Midbrain (tissue), 1 donor: ENCODE measurements around the gene KIAA1755.

Experiments used
- DNase-seq: peaks from one replicate; lab custom pipeline; 2025; lab: John Stamatoyannopoulos, UW

KIAA1755 gene, protein sequence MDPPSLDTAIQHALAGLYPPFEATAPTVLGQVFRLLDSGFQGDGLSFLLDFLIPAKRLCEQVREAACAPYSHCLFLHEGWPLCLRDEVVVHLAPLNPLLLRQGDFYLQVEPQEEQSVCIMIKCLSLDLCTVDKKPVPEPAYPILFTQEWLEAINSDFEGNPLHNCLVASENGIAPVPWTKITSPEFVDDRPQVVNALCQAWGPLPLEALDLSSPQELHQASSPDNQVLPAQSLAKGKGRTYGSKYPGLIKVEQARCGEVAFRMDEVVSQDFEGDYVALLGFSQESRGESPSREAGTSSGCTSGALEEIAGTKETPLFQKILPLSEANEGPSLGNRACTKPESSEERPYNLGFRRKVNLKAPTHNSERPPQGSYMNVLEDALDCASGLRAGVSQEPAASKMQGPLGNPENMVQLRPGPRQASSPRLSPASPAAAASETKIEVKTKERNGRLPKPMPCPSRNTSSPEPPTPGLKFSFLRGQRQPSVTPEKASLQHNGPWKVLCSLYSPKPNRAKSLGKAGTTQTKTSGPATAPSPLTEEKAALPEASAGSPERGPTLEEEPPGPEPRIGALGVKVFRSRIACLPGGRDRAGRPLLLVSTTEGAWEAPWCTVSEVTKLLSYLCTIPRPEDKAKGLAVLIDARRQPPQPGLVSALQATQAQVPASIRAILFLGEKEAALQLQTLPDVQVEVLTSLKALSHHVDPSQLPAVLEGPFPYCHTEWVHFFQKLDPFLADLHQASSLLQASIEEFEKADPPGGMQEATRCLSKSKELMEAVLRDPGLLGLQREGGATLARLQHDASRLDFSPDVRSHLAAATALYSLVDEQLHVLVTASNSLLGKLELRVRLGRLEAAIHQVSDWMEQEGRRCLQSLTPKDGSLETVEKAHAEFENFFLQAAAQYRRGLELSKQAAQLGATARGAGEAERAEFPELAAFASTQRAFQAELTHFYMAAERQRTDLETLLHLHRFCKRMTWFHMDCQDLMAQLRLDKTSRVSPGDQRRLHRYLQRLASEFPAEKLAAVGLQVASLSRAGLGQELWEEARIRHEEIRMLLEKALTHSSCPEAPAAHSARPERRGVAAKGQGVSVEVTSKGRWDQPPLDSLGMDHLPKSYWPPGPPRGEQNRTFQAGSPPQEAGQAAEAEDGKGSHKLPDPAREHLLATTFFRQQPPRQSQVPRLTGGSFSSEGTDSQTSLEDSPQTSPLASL

GRCh38 chr20:38260378-38261053 lies at the start of gene KIAA1755:
Gene KIAA1755 (minus strand): TSS chr20:38260735. CDS start chr20:38260500, 235 bp downstream.
- DNase-seq: peak; percentile 82

DNA sequence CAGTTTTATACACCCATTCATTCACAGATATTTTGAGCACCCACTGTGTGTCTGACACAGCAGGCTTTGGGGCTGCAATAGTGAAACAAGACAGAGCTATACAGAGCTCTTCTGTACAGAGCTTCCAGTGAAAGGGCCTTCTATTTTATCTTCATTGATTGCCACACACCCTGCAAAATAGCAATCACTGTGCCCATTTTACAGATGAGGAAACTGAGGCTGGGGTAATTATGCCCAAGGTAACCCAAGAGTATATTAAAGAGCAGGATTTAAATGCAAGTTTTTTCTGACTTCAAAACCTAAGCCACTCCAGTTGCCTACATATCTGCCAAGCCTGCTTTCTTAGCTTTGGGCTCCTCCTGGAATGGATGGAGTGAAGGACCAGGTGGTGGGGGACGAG lies 47.9 kb upstream of the KIAA1755 start:
- no peak for DNase-seq

GRCh38 chr20:38308047-38308438 lies 47.5 kb upstream of the KIAA1755 start:
- DNase-seq: no peak

- no peak for DNase-seq
Measured at GRCh38 chr20:38307371-38308046, 47.0 kb upstream of the KIAA1755 start.

DNA sequence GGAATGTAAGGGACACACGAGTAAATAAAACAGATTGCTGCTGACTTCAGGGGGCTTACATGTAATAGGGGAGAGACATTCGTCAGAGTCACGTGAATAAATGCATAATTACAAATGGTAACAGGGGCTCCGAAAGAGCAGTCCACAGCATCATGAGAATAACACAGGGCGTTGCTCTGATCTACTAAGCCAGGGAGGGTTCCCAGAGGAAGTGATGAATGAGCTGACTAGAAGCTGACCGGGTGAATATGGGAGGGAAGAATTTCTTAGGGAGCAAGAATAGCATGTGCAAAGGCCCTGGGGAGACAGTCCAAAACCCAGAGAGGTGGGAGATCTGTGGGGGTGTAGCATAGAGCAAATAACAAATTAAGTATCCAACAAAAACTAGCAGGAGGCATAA lies 45.8 kb upstream of the KIAA1755 start:
- no peak for DNase-seq

DNA sequence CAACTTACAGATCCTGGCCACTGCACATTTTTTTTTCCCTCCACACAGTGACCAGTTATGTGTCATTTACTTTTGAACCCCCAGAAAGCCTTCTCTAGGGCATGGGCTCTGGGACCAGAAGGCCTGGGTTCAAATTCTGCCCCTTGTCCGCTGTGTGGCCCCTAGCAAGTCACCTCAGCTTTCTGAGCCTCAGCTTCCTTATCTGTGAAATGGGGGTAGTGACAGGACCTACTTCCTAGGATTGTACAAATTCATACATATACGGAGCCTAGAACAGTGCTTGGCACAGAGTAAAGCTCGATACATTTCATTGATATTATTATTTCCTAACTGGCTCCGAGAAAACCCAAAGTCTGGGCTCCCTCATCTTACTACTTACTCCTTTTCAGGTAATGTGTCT lies 45.0 kb upstream of the KIAA1755 start:
- no peak for DNase-seq

- peak; percentile 9 for DNase-seq
Measured at GRCh38 chr20:38304845-38305447, 44.4 kb upstream of the KIAA1755 start.

DNA sequence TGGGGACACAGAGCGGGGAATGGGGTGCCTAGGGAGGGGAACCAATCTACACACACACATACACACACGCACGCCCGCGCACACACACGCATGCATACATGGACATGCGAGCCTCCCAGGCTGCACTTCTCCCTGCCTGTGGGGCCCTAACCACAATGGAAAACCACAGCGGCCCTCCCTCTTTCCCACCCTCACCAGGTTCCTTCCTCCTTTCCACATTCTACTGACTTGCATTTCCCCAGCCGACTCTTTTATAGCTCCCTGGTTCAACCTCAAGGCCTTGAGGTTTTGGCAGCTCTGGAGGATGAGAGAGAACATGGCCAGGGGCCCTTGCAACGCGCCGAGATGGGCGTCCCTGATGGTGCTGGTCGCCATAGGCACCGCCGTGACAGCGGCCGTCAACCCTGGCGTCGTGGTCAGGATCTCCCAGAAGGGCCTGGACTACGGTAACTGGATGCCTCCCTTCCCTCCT lies 43.4 kb upstream of the KIAA1755 start, which contains the start of gene BPI:
BPI (plus strand) TSS at position 249 of the 472 bp plus-strand sequence; CDS start at position 317, 68 bp downstream.
- no peak for DNase-seq

DNA sequence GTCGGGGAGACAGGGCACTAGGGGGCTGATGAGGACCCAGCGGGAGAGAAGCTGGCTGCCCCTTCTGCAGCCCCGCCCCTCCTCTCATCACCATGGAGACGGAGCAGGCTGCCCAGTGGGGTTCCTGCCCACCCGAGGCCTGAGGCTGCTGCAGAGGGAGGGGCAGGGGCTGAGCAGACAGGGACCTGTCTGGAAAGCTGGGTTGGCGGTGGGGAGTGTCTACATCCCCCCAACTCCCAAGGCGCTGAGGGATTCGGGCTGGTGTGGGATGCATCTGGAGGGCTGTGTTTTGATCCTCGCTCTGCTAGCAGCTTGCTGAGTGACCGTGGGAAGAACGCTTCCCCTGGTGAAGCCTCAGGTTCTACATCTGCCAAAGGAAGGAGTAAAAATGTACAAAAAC lies 42.3 kb upstream of the KIAA1755 start:
- DNase-seq: no peak

GRCh38 chr20:38301309-38301708 lies 40.8 kb upstream of the KIAA1755 start:
- no peak for DNase-seq

- no peak for DNase-seq
Measured at GRCh38 chr20:38300438-38300837, 39.9 kb upstream of the KIAA1755 start.

DNA sequence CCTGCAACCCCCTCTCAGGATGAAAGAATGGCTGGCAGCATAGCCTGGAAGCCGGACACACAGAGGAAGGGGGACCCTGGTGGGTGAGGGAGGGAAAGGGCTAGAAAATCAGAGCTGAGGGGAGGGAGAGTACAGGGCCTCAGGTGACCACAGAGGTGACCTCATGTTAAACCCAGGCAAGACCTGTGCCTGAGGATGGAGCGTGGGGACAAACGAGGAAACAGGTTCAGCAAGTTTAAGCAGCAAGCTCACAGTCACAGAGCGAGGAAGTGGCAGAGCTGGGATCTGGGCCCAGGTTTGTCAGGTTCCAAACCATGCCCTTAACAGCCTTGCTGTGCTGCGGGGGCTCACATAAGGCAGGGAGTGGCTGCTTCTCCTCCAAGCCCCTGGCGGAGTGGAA lies 39.4 kb upstream of the KIAA1755 start:
- no peak for DNase-seq

DNA sequence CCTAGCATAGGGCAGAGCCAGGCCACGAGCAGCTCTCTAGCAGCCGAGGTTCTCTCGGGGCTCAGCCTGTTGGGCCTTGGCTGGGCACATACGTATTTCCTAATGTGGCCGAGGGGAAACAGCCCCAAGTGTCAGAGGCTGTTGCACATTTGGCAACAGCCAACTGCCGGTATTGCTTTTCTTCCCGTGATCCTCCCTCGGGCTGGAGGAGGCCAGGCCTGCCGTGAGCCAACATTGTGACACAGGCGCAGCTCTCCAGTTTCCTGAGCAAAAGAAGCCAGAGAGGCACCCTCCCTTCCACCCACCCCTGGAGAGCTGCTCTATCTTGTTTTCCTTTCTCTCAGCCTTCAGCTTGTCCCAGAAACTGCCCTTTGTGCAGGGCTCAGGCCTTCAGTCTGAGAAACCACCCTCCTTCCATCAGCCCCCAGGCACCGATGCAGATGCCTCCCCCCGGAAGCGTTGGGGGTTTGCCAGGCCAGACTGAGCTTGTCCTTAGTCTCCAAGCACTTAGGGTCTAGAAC lies 38.3 kb upstream of the KIAA1755 start:
- peak; percentile 41 for DNase-seq

DNA sequence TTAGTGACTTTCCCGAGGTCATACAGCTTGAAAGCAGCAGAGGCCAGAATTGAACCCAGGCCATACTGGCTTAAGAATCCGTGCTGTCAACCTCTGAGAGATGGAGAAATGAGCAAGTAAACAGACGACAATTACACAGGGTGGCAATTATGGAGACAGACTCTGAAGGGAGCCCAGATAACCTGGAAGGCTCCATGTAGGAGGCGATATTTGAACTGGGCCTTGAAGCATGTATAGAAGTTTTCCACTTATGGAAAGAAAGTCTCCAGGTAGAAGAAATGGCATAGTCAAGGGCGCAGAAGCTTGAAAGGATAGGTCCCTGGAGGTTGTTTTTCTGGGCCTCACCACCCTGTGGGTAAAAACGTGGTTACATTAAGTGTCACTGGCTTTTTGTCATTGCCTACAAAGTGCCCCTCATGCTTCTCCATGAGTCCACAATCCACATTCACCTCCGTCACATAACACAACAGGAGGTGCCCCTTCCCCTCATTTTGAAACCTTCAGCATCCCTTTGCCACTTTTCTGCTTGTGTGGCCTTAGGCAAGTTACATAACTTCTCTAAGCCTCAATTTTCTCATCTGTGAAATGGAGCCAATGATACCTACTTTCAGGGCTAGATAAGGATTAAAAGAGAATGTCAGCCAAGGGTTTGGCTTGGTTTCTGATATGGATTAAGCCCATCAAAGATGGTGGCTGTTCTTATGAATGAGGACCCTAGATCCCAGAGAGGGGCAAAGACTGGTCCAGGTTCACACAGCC lies 37.6 kb upstream of the KIAA1755 start:
- no peak for DNase-seq

DNA sequence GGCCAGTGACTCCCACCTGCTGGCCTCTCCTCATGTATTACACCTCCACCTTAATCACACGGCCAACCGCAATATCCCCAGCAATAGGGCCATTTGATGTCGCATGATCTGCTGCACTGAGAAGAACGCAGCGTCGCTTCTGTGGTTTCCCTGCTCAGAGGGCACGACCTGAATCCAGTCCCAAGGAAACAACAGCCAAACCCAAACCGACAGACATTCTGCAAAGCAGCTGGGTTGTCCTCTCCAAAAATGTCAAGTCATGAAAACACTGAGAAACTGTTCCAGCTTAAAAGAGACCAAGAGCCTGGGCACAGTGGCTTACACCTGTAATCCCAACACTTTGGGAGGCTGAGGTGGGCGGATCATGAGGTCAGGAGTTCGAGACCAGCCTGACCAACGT lies 35.9 kb upstream of the KIAA1755 start:
- DNase-seq: no peak

- DNase-seq: no peak
Measured at GRCh38 chr20:38295811-38296210, 35.3 kb upstream of the KIAA1755 start.

- DNase-seq: no peak
Measured at GRCh38 chr20:38294076-38294591, 33.6 kb upstream of the KIAA1755 start.

DNA sequence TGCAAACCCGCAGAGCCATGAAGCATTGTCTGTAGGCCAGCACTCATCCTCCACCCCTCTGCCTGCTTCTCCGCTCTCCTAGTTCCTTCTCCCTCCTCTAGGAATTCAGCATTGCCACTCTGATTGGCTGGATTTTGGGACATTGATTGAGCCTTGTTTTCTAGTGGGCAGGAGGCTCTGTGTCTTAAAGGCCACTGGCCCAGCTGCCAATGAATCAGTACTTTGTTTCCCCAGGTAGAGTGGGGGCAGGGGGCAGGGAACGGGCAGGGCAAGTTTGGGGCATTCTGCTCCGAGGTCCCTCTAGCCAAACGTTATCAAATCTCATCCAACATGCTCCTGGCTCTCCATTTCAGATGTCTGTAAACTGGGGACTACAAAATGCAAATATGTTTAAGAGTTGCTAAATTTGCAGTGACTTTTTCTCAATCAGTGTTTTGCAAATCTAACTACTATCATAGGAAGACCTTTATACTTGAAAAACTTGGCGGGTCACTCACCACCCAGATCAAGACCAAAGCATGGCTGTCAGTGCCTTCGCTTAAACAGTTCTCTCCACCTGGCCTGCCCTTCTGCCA lies 33.0 kb upstream of the KIAA1755 start:
- DNase-seq: no peak

DNA sequence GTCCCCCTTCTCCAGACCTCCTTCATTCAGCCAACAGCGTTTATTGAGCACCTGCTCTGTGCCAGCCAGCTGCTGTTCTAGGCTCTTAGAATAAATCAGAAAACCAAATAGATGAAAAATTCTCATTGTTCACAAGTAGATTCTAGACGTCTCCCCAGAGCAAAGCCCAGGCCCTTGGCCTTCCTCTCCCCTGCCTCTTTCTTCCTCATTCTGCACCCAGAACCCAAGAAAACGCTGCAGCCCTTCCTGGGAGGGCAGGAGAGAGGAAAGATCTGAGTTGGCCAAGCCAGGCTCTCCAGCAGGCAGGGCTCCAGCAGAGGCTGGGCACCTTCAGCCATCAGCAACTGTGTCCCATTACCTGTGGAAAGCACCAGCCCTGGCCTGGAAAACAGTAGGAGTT lies 31.4 kb upstream of the KIAA1755 start:
- DNase-seq: no peak
